Spleen (tissue), 7 donors: Measurements from ENCODE around the gene JPH2.

ENCODE experiments used
- POLR2AphosphoS5 ChIP-seq, 3 donors: sonication (generic); formaldehyde crosslinking; IDR thresholded peaks; one replicate each; pipeline ENCODE4 v1.5.1; 2017; ENCODE audit warnings: antibody characterized with exemption in 3 of 3
- TF ChIP-seq, protein P1 (sequence below), 11 experiments: fragments of 200-600 bp in 7 of 11; fragments of 450-650 bp in 4 of 11; sonication (generic) in 4 of 11; IDR thresholded peaks in 8 of 11; conservative IDR thresholded peaks in 3 of 11; 1 replicate in 7 of 11; 2 replicates in 4 of 11; pipeline versions ENCODE4 v1.4.0 to v1.8.0; 2016 to 2021; ENCODE audit warnings: antibody characterized with exemption in 11 of 11, inconsistent platforms in 4 of 11, mild to moderate bottlenecking in 1 of 11
- donor health status: DM: no; HTN: no; CAD: no; lungs with moderate emphysema.
- donor health status: DM: no; HTN: no; CAD: no.
- donor health status: DM: no; HTN: no; CAD: no.

DNA sequence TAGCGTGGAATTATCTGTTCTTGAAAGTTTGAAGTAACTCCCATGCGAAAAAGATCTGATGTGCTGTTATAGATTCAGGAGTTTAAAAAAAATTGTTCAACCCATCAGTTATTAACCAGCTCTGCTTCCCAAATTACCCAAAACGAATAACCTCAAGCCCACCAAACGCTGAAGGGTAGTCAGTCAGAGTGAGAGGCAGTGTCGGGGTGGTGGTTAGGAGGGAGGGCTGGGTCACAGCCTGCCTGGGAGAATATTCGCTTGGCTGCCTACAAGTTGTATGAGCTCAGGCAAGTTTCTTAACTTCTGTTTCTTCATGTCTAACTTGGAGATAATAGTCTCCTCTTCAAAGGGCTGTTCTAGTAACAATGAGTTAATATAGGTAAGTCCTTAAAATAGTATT is 114.6 kb downstream of the JPH2 start:
- TF ChIP-seq, protein P1, sequence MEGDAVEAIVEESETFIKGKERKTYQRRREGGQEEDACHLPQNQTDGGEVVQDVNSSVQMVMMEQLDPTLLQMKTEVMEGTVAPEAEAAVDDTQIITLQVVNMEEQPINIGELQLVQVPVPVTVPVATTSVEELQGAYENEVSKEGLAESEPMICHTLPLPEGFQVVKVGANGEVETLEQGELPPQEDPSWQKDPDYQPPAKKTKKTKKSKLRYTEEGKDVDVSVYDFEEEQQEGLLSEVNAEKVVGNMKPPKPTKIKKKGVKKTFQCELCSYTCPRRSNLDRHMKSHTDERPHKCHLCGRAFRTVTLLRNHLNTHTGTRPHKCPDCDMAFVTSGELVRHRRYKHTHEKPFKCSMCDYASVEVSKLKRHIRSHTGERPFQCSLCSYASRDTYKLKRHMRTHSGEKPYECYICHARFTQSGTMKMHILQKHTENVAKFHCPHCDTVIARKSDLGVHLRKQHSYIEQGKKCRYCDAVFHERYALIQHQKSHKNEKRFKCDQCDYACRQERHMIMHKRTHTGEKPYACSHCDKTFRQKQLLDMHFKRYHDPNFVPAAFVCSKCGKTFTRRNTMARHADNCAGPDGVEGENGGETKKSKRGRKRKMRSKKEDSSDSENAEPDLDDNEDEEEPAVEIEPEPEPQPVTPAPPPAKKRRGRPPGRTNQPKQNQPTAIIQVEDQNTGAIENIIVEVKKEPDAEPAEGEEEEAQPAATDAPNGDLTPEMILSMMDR (IDR thresholded peaks at IDR 0.05 in 8 of 11, conservative IDR thresholded peaks at IDR 0.05 in 3 of 11) = no peak
- TF ChIP-seq POLR2AphosphoS5 (IDR thresholded peaks at IDR 0.05) = no peak
